C4-2B (cell line): ENCODE measurements around the gene KRTAP1-4.
"Not testable (repeated sequence)": the region's sequence is repeated elsewhere in the genome, so short reads cannot be mapped to it uniquely, and the experiment has no call there.

ENCODE experiments used
- H3K27ac ChIP-seq: fragments of 450-650 bp; 2 replicates; pipeline ENCODE4 v1.5.1; 2017
- ZFX ChIP-seq: fragments of 450-650 bp; IDR thresholded peaks from 2 replicates; pipeline ENCODE4 v1.6.1; 2017
- TF ChIP-seq, protein P1 (sequence below): fragments of 450-650 bp; conservative IDR thresholded peaks from 2 replicates; pipeline ENCODE4 v1.5.1; 2017; ENCODE audit warnings: mild to moderate bottlenecking

Gene KRTAP1-4, protein sequence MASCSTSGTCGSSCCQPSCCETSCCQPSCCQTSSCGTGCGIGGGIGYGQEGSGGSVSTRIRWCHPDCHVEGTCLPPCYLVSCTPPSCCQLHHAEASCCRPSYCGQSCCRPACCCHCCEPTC

DNA sequence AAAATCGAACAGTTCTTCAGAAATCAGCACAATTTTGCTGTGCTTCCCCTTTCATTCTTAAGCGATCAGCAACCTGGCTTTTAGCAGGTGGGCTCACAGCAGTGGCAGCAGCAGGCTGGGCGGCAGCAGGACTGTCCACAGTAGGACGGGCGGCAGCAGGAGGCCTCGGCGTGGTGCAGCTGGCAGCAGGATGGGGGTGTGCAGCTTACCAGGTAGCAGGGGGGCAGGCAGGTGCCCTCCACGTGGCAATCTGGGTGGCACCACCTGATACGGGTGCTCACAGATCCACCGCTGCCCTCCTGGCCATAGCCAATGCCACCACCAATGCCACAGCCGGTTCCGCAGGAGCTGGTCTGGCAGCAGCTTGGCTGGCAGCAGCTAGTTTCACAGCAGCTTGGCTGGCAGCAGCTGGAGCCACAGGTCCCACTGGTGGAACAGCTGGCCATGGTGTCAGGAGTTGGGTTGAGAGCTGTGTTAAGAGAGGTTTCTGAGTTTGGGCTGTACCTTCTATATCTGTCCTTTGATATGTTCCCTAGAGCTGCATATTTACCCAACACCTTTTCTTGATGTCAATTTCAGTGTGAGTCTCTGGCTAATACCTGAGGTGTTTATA is at the start of gene KRTAP1-4:
Gene KRTAP1-4 (minus strand): TSS at position 563 of the 613 bp plus-strand sequence. CDS start 117 bp downstream, at position 446.
- TF ChIP-seq ZFX, result no peak
- H3K27ac ChIP-seq, result no peak within 1 kb of the TSS

DNA sequence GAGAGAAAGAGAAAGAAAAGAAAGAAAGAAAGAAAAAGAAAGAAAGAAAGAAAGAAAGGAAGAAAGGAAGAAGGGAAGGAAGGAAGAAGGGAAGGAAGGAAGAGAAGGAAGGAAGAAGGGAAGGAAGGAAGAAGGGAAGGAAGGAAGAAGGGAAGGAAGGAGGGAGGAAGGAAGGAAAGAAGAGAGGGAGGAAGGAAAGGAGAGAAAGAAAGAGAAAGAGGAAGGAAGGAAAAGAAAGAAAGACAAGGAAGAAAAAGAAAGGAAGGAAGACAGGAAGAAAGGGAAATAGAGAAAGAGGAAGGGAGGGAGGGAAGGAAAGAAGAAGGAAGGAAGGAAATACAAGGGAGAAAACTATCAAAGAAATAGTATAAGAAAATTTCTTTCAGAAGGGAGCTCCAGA is 46.8 kb upstream of the KRTAP1-4 start:
- TF ChIP-seq ZFX, result no peak
- TF ChIP-seq, protein P1, sequence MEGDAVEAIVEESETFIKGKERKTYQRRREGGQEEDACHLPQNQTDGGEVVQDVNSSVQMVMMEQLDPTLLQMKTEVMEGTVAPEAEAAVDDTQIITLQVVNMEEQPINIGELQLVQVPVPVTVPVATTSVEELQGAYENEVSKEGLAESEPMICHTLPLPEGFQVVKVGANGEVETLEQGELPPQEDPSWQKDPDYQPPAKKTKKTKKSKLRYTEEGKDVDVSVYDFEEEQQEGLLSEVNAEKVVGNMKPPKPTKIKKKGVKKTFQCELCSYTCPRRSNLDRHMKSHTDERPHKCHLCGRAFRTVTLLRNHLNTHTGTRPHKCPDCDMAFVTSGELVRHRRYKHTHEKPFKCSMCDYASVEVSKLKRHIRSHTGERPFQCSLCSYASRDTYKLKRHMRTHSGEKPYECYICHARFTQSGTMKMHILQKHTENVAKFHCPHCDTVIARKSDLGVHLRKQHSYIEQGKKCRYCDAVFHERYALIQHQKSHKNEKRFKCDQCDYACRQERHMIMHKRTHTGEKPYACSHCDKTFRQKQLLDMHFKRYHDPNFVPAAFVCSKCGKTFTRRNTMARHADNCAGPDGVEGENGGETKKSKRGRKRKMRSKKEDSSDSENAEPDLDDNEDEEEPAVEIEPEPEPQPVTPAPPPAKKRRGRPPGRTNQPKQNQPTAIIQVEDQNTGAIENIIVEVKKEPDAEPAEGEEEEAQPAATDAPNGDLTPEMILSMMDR, result no peak

DNA sequence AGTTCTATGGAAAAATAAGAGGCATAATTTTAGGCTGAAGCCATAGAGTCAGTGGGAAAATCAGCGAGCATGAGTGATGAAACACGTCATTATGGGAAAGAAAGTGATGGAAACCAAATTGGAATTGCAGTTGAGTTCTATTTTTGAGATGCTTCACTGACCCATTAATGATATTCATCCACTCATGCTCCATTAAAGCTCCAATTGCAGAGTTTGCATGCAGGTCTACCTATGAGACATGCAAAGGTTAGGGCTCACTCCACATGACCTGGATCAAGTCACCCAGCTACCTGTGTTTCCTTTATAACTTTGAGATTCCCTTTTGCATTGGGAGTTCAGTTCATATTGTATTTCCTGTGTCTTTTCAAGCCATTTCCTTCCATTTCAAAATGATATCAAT is 43.7 kb upstream of the KRTAP1-4 start:
- TF ChIP-seq ZFX, result no peak
- TF ChIP-seq, protein P1, result no peak
- H3K27ac ChIP-seq, result no peak overlapping the region

More for the DNA sequence above, 46.8 kb upstream of the KRTAP1-4 start:
- no peak overlapping the region for H3K27ac ChIP-seq

DNA sequence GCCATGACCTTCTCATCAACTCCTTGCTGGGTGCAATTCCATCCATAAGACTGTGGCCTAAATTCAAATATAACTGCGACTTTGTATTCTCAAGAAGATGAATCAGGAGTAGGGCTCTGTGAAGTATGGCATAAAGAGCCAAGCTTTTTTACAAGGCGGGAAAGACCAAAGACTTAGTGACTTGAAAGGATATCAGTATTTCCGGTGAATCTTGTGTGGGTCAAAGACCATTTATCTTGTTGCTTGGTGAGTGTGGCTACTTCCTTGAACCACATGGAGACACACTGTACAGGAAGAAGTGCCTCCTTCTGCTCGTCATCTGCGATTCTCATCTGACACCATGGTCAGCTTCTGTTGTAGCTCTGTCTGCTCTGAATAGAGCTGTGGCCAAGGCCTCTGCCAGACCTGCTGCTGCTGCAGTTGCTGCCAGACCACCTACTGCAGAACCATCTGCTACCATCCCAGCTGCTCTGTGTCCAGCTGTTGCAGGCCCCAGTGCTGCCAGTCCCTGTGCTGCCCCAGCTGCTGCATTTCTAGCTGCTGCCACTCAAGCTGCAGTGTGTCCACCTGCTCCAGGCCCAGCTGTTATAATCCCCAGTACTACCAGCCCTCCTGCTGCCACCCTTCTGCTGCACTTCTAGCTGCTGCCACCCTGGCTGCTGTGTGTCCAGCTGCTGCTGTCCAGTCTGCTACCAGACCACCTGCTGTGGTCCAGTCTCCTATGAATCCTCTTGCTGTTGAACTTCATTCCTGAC is 41.8 kb upstream of the KRTAP1-4 start:
- TF ChIP-seq, protein P1, result no peak
- no peak for TF ChIP-seq ZFX
- no peak overlapping the region for H3K27ac ChIP-seq

DNA sequence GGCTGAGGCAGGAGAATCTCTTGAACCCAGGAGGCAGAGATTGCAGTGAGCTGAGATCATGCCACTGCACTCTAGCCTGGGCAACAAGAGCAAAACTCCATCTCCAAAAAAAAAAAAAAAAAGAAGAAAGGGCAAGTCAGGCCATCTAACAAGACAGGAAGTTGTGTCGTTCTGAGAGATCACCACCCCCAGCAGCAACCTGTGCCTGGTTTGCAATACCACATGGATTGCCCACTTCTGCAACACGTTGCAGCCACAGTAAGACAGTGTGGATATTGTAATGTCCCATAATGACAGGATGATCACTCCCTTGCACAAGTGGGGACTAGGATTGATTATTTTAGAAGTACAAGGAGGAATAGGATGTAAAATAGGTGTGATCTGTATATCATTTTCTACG is 39.0 kb upstream of the KRTAP1-4 start:
- TF ChIP-seq, protein P1, result no peak
- no peak for TF ChIP-seq ZFX
- no peak overlapping the region for H3K27ac ChIP-seq

DNA sequence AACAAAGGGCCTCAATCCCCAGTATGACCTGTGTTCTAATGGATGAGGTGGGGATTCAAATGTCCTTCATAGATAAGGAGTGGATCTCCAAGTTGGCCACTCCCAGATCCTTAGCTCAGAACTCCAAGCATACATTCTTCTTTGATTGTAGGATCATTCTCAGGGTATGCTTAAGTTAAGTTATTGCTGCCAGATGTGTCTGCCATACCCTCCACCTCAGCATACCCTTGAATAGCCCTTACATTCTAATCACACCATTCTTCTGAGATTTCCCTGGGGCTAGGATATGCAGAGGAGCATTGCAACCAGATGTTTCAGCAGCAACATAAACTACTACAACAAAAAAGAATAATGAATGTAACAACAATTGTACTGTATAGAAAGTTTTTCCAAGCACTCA is 37.3 kb upstream of the KRTAP1-4 start:
- H3K27ac ChIP-seq, result no peak overlapping the region
- TF ChIP-seq ZFX, result no peak
- TF ChIP-seq, protein P1, result no peak

DNA sequence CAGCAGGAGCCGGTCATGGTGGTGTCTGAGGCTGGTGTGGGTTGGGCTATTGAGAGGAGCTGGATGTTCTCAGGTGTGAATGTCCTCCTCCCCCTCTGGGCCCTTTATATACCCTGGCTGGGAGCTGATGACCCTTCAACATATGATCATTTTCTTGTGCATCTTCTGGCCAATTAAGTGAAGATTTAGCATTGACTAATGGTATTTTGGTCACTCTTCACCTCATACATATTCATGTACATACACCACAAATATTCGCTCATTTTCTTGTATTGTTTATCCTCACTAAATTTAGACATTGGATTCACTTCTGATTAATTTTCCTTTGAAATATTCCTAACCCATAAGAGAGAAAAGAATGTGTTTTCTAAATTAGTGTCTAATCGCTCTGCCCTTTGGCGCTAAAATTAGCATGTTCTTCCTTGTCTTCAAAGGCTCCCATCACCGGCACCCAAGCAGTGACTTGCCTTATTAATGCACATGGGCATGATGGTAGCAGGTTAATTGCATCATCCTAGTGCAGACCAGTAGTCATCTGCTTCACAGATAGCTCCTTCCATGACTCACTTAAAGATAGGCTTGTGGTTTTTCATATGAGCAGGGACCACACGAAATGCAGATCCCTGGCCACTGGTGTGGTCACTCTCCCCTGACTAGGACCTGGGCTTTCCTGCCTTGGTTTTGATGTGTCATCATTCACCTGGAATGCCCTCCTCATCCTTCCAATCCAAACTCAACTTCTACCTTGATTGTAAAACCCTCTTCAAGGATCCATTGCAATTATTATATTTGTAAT is 36.0 kb upstream of the KRTAP1-4 start, which contains the start of gene KRTAP2-4:
Gene KRTAP2-4 (minus strand): TSS at position 51 of the 796 bp plus-strand sequence. CDS start 34 bp downstream, at position 17.
- no peak within 1 kb of the TSS for H3K27ac ChIP-seq
- no peak for TF ChIP-seq ZFX
- TF ChIP-seq, protein P1, result no peak

DNA sequence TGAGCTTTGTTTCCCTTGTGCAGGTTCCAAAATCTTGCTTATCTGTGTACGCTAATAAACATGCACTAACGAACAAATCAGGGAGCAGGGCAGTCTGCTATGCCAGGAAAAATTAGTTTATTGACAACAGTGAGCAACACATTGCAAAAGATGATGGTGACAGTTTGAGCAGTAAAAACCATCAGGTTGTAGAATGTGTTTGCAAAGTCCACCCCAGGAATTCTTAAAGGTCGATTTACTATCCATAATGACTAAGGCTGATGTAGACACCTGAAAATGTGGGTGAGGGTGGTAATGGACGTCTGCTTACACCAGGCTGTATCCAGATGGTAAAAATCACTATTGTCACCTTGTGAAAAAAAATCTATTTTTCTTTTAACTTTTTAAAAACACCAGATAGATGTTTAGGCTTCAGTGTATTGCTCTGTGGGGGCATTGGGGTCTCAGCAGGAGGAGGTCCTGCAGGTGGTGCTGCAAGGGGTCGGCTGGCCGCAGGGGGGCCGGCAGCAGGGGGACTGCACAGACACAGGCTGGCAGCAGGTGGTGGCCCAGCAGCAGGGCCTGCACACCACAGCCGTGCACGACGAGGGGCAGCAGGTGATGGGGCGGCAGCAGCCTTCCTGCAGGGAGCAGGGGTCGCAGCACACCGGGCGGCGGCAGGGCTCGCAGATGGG is 35.2 kb upstream of the KRTAP1-4 start:
- not testable (repeated sequence) for H3K27ac ChIP-seq
